B cell (primary cell): ENCODE measurements around the gene CCR5AS.

Source experiments
- ATAC-seq: fragments of 200-7000 bp; cut with Tn5 transposase; one replicate; pipeline ENCODE4 v1.10.0; 2021; ENCODE audit warnings: low read depth, mild to moderate bottlenecking, moderate number of reproducible peaks, moderate library complexity
- CTCF ChIA-PET: fragments of 350-600 bp; sonication (Branson Sonifier 250); formaldehyde crosslinking; loops from one replicate; lab custom pipeline; 2021; ENCODE audit warnings: antibody characterized with exemption, inconsistent platforms; lab: Charles Lee
- POLR2A ChIA-PET: fragments of 350-600 bp; sonication (Branson Sonifier 250); formaldehyde crosslinking; loops from one replicate; lab custom pipeline; 2021; ENCODE audit warnings: antibody characterized with exemption; lab: Charles Lee
- DNase-seq: peaks from one replicate; pipeline ENCODE4 v3.0.0; 2013
- H2AFZ ChIP-seq: 2 replicates; pipeline ENCODE4 v1.6.1; 2012; ENCODE audit warnings: mild to moderate bottlenecking, low read depth, low read length; ENCODE audit not compliant: insufficient read depth, poor library complexity, severe bottlenecking
- H3K27ac ChIP-seq, 2 donors: 1 replicate in 1 of 2; 2 replicates in 1 of 2; pipeline ENCODE4 v1.5.1; 2012 to 2013; ENCODE audit warnings: low read length in 2 of 2, mild to moderate bottlenecking in 2 of 2, moderate library complexity in 1 of 2
- H3K27me3 ChIP-seq, 4 experiments: fragments of 200-600 bp in 1 of 4; sonication (generic) in 1 of 4; replicated peaks in 1 of 4; 1 replicate in 2 of 4; 2 replicates in 2 of 4; pipeline versions ENCODE4 v1.6.1 to v1.7.0; 2013 to 2016; ENCODE audit warnings: low read length in 3 of 4, mild to moderate bottlenecking in 2 of 4, mixed read lengths in 1 of 4, moderate library complexity in 1 of 4; ENCODE audit not compliant: insufficient read depth in 4 of 4, control insufficient read depth in 3 of 4; ENCODE audit errors: control extremely low read depth in 1 of 4
- H3K36me3 ChIP-seq, 2 experiments: replicated peaks in 1 of 2; 1 replicate in 1 of 2; 2 replicates in 1 of 2; pipeline versions ENCODE4 v1.6.1 to v1.7.1; 2013; ENCODE audit warnings: low read length in 1 of 2; ENCODE audit not compliant: insufficient read depth in 2 of 2, control insufficient read depth in 1 of 2; ENCODE audit errors: control extremely low read depth in 1 of 2, extremely low read depth in 1 of 2
- H3K4me1 ChIP-seq, 2 donors: fragments of 200-600 bp in 1 of 2; sonication (generic) in 1 of 2; 1 replicate in 1 of 2; 2 replicates in 1 of 2; pipeline versions ENCODE4 v1.5.1 to v1.6.1; 2013 to 2017; ENCODE audit warnings: low read length in 2 of 2; ENCODE audit not compliant: control insufficient read depth in 2 of 2, insufficient read depth in 2 of 2
- H3K4me2 ChIP-seq: replicated peaks from 2 replicates; pipeline ENCODE3; 2012; ENCODE audit warnings: mild to moderate bottlenecking, low read depth, low read length; ENCODE audit not compliant: poor library complexity, severe bottlenecking
- H3K4me3 ChIP-seq, 5 experiments: fragments of 200-600 bp in 1 of 5; sonication (generic) in 1 of 5; 1 replicate in 3 of 5; 2 replicates in 2 of 5; pipeline versions ENCODE4 v1.5.1 to v1.7.0; 2011 to 2016; ENCODE audit warnings: low read length in 4 of 5, mild to moderate bottlenecking in 4 of 5, low read depth in 2 of 5, control low read depth in 1 of 5, moderate library complexity in 1 of 5; ENCODE audit not compliant: insufficient read depth in 1 of 5; ENCODE audit errors: control extremely low read depth in 1 of 5, extremely low read depth in 1 of 5
- H3K79me2 ChIP-seq: fragments of 200-600 bp; sonication (generic); one replicate; pipeline ENCODE4 v1.6.0; 2016; ENCODE audit warnings: low read length; ENCODE audit not compliant: control insufficient read depth, insufficient read depth
- H3K9ac ChIP-seq: fragments of 200-600 bp; sonication (generic); 2 replicates; pipeline ENCODE4 v1.6.1; 2017; ENCODE audit warnings: mild to moderate bottlenecking, low read length, moderate library complexity
- H3K9me3 ChIP-seq, 3 donors: one replicate each; pipeline versions ENCODE4 v1.6.1 to v1.7.1; 2013; ENCODE audit warnings: low read length in 2 of 3; ENCODE audit not compliant: control insufficient read depth in 2 of 3, insufficient read depth in 1 of 3; ENCODE audit errors: control extremely low read depth in 1 of 3
- H4K20me1 ChIP-seq: 2 replicates; pipeline ENCODE4 v1.6.0; 2012; ENCODE audit warnings: mild to moderate bottlenecking, low read length; ENCODE audit not compliant: insufficient read depth, control insufficient read depth, poor library complexity, severe bottlenecking
- H3K27ac Mint-ChIP-seq: one replicate; pipeline ENCODE4 v1.8.0; 2021; ENCODE audit warnings: mixed read lengths
- H3K27me3 Mint-ChIP-seq: one replicate; pipeline ENCODE4 v1.8.0; 2021; ENCODE audit warnings: mixed read lengths
- H3K4me1 Mint-ChIP-seq: one replicate; pipeline ENCODE4 v1.8.0; 2021; ENCODE audit warnings: mixed read lengths
- H3K4me3 Mint-ChIP-seq: one replicate; pipeline ENCODE4 v1.8.0; 2021; ENCODE audit warnings: mixed read lengths
- H3K9me3 Mint-ChIP-seq: one replicate; pipeline ENCODE4 v1.8.0; 2022; ENCODE audit warnings: mixed read lengths; ENCODE audit not compliant: insufficient read depth
- CTCF ChIP-seq: fragments of 200-600 bp; IDR thresholded peaks from one replicate; pipeline ENCODE4 v1.8.0; 2022; ENCODE audit warnings: antibody characterized with exemption, mild to moderate bottlenecking
- EZH2 ChIP-seq: IDR thresholded peaks from 2 replicates; pipeline ENCODE4 v1.6.1; 2012; ENCODE audit warnings: borderline replicate concordance, low read depth, mild to moderate bottlenecking, moderate library complexity, low read length; ENCODE audit not compliant: insufficient read depth, poor library complexity, severe bottlenecking
- WGBS: methylation state at CpG from one replicate; pipeline ENCODE4 v1.1.5; 2013; ENCODE audit warnings: missing lambda C conversion rate; ENCODE audit not compliant: insufficient coverage; 5-methylcytosine and 5-hydroxymethylcytosine counted together
- intact Hi-C: fragments of 100-400 bp; cut with micrococcal nuclease; formaldehyde crosslinking; loops from one replicate; pipeline ENCODE4 v1.10.0; 2022

Gene CCR5AS

GRCh38 chr3:46423588-46423987 is 16.7 kb upstream of the CCR5AS start:
- H3K9me3 ChIP-seq = no peaks in the 10 kb centered on the region
- WGBS = 95% methylated on average over 3 of the region's 5 CpGs
- H3K79me2 ChIP-seq = no peaks in the 10 kb centered on the region
- DNase-seq = no peak
- no peak for ATAC-seq
- CTCF ChIA-PET = interaction anchor here (0.9 to 1.0 kb wide), 2 partner anchors 63 to 147 kb away, joined by 3 to 4 read pairs; no protein-coding TSS in a partner anchor
- H3K4me3 Mint-ChIP-seq = no peak overlapping the region
- no peaks in the 10 kb centered on the region for H3K27me3 Mint-ChIP-seq
- H3K9me3 Mint-ChIP-seq = no peaks in the 10 kb centered on the region
- H4K20me1 ChIP-seq = no peaks in the 10 kb centered on the region
- no peaks in the 10 kb centered on the region for H3K4me1 ChIP-seq
- no peak overlapping the region for H2AFZ ChIP-seq
- no peak overlapping the region for H3K27ac ChIP-seq
- H3K9ac ChIP-seq = no peak overlapping the region
- TF ChIP-seq EZH2 (no peak), CTCF (no peak)
- H3K36me3 ChIP-seq = no peaks in the 10 kb centered on the region
- H3K27me3 ChIP-seq = no peaks in the 10 kb centered on the region
- H3K4me1 Mint-ChIP-seq = no peaks in the 10 kb centered on the region
- no peak overlapping the region for H3K4me3 ChIP-seq
- intact Hi-C loops = no loop called here
- H3K4me2 ChIP-seq = no peak overlapping the region
- no peak overlapping the region for H3K27ac Mint-ChIP-seq
- POLR2A ChIA-PET = no interaction called here

DNA sequence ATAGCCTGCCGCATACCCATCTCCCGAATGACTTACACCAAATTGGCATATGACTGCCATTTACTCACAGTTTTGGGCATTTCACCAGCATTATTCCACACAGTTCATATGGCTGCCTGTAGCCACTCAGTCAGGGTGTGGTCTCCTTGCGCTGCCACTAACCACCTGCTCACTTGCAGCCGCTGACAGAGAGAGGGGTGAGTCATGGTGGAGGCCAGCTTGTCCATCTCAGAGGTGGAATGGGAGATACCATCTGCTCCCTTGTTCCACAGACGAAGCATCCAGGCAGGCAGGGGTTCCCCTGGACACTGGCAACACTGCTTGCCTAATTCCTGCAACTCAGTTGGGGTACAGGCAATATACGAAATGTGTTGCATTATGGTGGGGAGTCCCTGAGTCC is 15.8 kb upstream of the CCR5AS start:
- H3K36me3 ChIP-seq = no peaks in the 10 kb centered on the region
- no peaks in the 10 kb centered on the region for H3K27me3 ChIP-seq
- H3K4me3 Mint-ChIP-seq = no peak overlapping the region
- 92% methylated on average over 6 of the region's 6 CpGs for whole genome bisulfite sequencing
- intact Hi-C loops = no loop called here
- no peak overlapping the region for H2AFZ ChIP-seq
- no peaks in the 10 kb centered on the region for H3K4me1 ChIP-seq
- no peaks in the 10 kb centered on the region for H3K4me1 Mint-ChIP-seq
- no peak overlapping the region for H3K27ac ChIP-seq
- H3K9ac ChIP-seq = no peak overlapping the region
- H3K27me3 Mint-ChIP-seq = no peaks in the 10 kb centered on the region
- no peak overlapping the region for H3K27ac Mint-ChIP-seq
- H3K9me3 ChIP-seq = no peaks in the 10 kb centered on the region
- TF ChIP-seq CTCF = no peak
- TF ChIP-seq EZH2 = no peak
- H3K9me3 Mint-ChIP-seq = no peaks in the 10 kb centered on the region
- ATAC-seq = no peak
- no peaks in the 10 kb centered on the region for H4K20me1 ChIP-seq
- H3K4me2 ChIP-seq = no peak overlapping the region
- no peak overlapping the region for H3K4me3 ChIP-seq
- no peaks in the 10 kb centered on the region for H3K79me2 ChIP-seq
- CTCF ChIA-PET = no interaction called here
- no peak for DNase-seq
- POLR2A ChIA-PET = no interaction called here
